MM.1S (cell line): Measurements from ENCODE around the gene NLGN1.
A peak's percentile ranks its signal among the peaks of the same experiment; 100 is the strongest.
"Not testable (repeated sequence)": the region's sequence is repeated elsewhere in the genome, so short reads cannot be mapped to it uniquely, and the experiment has no call there.

Source experiments
- DNase-seq: peaks from one replicate; pipeline ENCODE4 v3.0.0-alpha.2; 2015
- H2AFZ ChIP-seq: fragments of 300-600 bp; sonication (generic); 2 replicates; pipeline ENCODE4 v1.6.0; 2016; ENCODE audit warnings: antibody characterized with exemption, low read length
- H3F3A ChIP-seq: fragments of 300-600 bp; sonication (generic); 2 replicates; pipeline ENCODE4 v1.6.1; 2016; ENCODE audit warnings: mild to moderate bottlenecking, antibody characterized with exemption, low read length, moderate library complexity, mixed read lengths; ENCODE audit not compliant: insufficient read depth
- H3K27ac ChIP-seq: fragments of 300-600 bp; sonication (generic); 2 replicates; pipeline ENCODE4 v1.5.1; 2016; ENCODE audit warnings: mild to moderate bottlenecking, low read length
- H3K27me3 ChIP-seq: fragments of 300-600 bp; sonication (generic); replicated peaks from 2 replicates; pipeline ENCODE4 v1.6.0; 2016; ENCODE audit warnings: low read length; ENCODE audit not compliant: insufficient read depth
- H3K36me3 ChIP-seq: fragments of 300-600 bp; sonication (generic); replicated peaks from 2 replicates; pipeline ENCODE4 v1.6.1; 2016; ENCODE audit warnings: mild to moderate bottlenecking, low read length, mixed read lengths; ENCODE audit not compliant: insufficient read depth
- H3K4me1 ChIP-seq: fragments of 300-600 bp; sonication (generic); 2 replicates; pipeline ENCODE4 v1.6.1; 2016; ENCODE audit warnings: low read length, mixed read lengths
- H3K4me2 ChIP-seq: fragments of 300-600 bp; sonication (generic); 2 replicates; pipeline ENCODE4 v1.6.0; 2016; ENCODE audit warnings: low read depth, low read length
- H3K4me3 ChIP-seq: fragments of 300-600 bp; sonication (generic); 2 replicates; pipeline ENCODE4 v1.5.1; 2016; ENCODE audit warnings: low read length, mixed read lengths
- H3K79me2 ChIP-seq: fragments of 300-600 bp; sonication (generic); 2 replicates; pipeline ENCODE4 v1.6.1; 2016; ENCODE audit warnings: mixed run types, low read length, mixed read lengths
- H3K9ac ChIP-seq: fragments of 300-600 bp; sonication (generic); 2 replicates; pipeline ENCODE4 v1.6.1; 2016; ENCODE audit warnings: low read length, mixed read lengths
- H3K9me2 ChIP-seq: fragments of 300-600 bp; sonication (generic); replicated peaks from 2 replicates; pipeline ENCODE4 v1.6.1; 2016; ENCODE audit warnings: mild to moderate bottlenecking, low read length, mixed read lengths; ENCODE audit not compliant: insufficient read depth
- H3K9me3 ChIP-seq: fragments of 300-600 bp; sonication (generic); replicated peaks from 2 replicates; pipeline ENCODE4 v1.6.1; 2016; ENCODE audit warnings: mild to moderate bottlenecking, low read length, mixed read lengths; ENCODE audit not compliant: insufficient read depth
- H4K20me1 ChIP-seq: fragments of 300-600 bp; sonication (generic); 2 replicates; pipeline ENCODE4 v1.6.1; 2016; ENCODE audit warnings: mild to moderate bottlenecking, low read length, moderate library complexity, mixed read lengths; ENCODE audit not compliant: insufficient read depth
- CTCF ChIP-seq: fragments of 300-600 bp; sonication (generic); IDR thresholded peaks from 2 replicates; pipeline ENCODE4 v1.5.1; 2016; ENCODE audit warnings: antibody characterized with exemption, low read length, mixed read lengths
- EZH2 ChIP-seq: fragments of 300-600 bp; sonication (generic); optimal IDR thresholded peaks from 2 replicates; pipeline ENCODE3; 2017; ENCODE audit warnings: low read depth, mild to moderate bottlenecking, antibody characterized with exemption, low read length, mixed read lengths
- EZH2phosphoT487 ChIP-seq: fragments of 300-600 bp; sonication (generic); IDR thresholded peaks from 2 replicates; pipeline ENCODE4 v1.6.1; 2018; ENCODE audit warnings: antibody characterized with exemption, low read length

Gene NLGN1

GRCh38 chr3:173531602-173532001 is 134.1 kb downstream of the NLGN1 start:
- H3K36me3 ChIP-seq: no peaks in the 10 kb centered on the region
- no peak overlapping the region for H2AFZ ChIP-seq
- no peaks in the 10 kb centered on the region for H3K27me3 ChIP-seq
- H4K20me1 ChIP-seq: no peaks in the 10 kb centered on the region
- no peak overlapping the region for H3K4me2 ChIP-seq
- TF ChIP-seq EZH2phosphoT487 (no peak), CTCF (no peak), EZH2 (no peak)
- no peak overlapping the region for H3K4me3 ChIP-seq
- H3K79me2 ChIP-seq: no peaks in the 10 kb centered on the region
- H3K9me3 ChIP-seq: no peaks in the 10 kb centered on the region
- no peak overlapping the region for H3K9ac ChIP-seq
- H3K4me1 ChIP-seq: no peaks in the 10 kb centered on the region
- no peak overlapping the region for H3K27ac ChIP-seq
- no peaks in the 10 kb centered on the region for H3F3A ChIP-seq
- DNase-seq: no peak
- no peaks in the 10 kb centered on the region for H3K9me2 ChIP-seq

GRCh38 chr3:173538410-173538809 is 140.9 kb downstream of the NLGN1 start:
- Histone ChIP-seq H2AFZ (no peak overlapping the region), H3K9ac (no peak overlapping the region), H3K9me2 (no peaks in the 10 kb centered on the region), H3K4me2 (no peak overlapping the region), H3F3A (no peaks in the 10 kb centered on the region), H3K27me3 (no peaks in the 10 kb centered on the region), H3K36me3 (no peaks in the 10 kb centered on the region), H3K27ac (no peak overlapping the region), H3K4me3 (no peak overlapping the region), H3K9me3 (no peaks in the 10 kb centered on the region), H3K79me2 (no peaks in the 10 kb centered on the region), H3K4me1 (no peaks in the 10 kb centered on the region), H4K20me1 (no peaks in the 10 kb centered on the region)
- no peak for DNase-seq
- TF ChIP-seq CTCF (peak; percentile 21; the same call in 1 of the 2 replicates), EZH2 (no peak)

GRCh38 chr3:173545590-173545989 is 148.0 kb downstream of the NLGN1 start:
- not testable (repeated sequence) for H3K36me3 ChIP-seq, H3K27me3 ChIP-seq, DNase-seq, H3K79me2 ChIP-seq, H3K9ac ChIP-seq, H3K9me3 ChIP-seq, H3K27ac ChIP-seq, H3F3A ChIP-seq, H3K4me2 ChIP-seq, H4K20me1 ChIP-seq, H3K4me3 ChIP-seq, H3K4me1 ChIP-seq, H2AFZ ChIP-seq, H3K9me2 ChIP-seq

- Histone ChIP-seq H3K4me3 (no peak overlapping the region), H3F3A (0 out of 2 replicates have a peak, but pooled peaks cover 3% of the 10 kb centered on the region), H3K4me1 (no peaks in the 10 kb centered on the region), H3K4me2 (no peak overlapping the region), H3K79me2 (no peaks in the 10 kb centered on the region), H3K27me3 (no peaks in the 10 kb centered on the region), H3K27ac (no peak overlapping the region), H4K20me1 (no peaks in the 10 kb centered on the region), H3K9ac (no peak overlapping the region), H3K9me2 (no peaks in the 10 kb centered on the region), H2AFZ (no peak overlapping the region), H3K36me3 (no peaks in the 10 kb centered on the region), H3K9me3 (no peaks in the 10 kb centered on the region)
- DNase-seq: no peak
- no peak for TF ChIP-seq EZH2phosphoT487
- TF ChIP-seq CTCF: no peak
- TF ChIP-seq EZH2: no peak
Observed at GRCh38 chr3:173547070-173547469, 149.5 kb downstream of the NLGN1 start.
